NB4 (cell line): Measurements from ENCODE around the gene MYBL2.

Source experiments
- MYC ChIP-seq: IDR thresholded peaks from 2 replicates; pipeline ENCODE4 v1.6.1; 2011; ENCODE audit warnings: low read depth, low read length
- POLR2A ChIP-seq: IDR thresholded peaks from 2 replicates; pipeline ENCODE4 v1.6.1; 2011; ENCODE audit warnings: mild to moderate bottlenecking; ENCODE audit not compliant: insufficient read length; ENCODE audit errors: extremely low read depth
- TF ChIP-seq, protein P1 (sequence below): IDR thresholded peaks from one replicate; pipeline ENCODE4 v1.5.1; 2012; ENCODE audit warnings: low read depth, low read length
- TF ChIP-seq, protein P2 (sequence below): IDR thresholded peaks from 2 replicates; pipeline ENCODE4 v1.6.1; 2011; ENCODE audit warnings: low read depth, low read length

DNA sequence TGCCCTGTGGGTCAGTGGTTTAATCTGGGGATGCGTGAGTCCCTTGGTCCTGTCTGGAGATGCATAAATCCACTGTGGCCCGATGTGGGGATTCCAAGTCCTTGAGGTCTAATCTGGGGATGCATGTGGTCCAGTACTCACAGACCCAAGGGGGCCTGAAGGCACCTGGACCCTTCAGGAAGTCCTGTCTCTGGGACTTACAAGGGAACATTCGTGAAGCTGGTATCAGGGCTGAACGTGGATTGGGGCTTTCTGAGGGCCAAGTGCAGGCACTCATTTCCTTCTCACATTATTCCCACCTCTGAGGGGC lies 85.1 kb downstream of the MYBL2 start:
- TF ChIP-seq POLR2A (no peak), MYC (no peak)
- TF ChIP-seq, protein P1, sequence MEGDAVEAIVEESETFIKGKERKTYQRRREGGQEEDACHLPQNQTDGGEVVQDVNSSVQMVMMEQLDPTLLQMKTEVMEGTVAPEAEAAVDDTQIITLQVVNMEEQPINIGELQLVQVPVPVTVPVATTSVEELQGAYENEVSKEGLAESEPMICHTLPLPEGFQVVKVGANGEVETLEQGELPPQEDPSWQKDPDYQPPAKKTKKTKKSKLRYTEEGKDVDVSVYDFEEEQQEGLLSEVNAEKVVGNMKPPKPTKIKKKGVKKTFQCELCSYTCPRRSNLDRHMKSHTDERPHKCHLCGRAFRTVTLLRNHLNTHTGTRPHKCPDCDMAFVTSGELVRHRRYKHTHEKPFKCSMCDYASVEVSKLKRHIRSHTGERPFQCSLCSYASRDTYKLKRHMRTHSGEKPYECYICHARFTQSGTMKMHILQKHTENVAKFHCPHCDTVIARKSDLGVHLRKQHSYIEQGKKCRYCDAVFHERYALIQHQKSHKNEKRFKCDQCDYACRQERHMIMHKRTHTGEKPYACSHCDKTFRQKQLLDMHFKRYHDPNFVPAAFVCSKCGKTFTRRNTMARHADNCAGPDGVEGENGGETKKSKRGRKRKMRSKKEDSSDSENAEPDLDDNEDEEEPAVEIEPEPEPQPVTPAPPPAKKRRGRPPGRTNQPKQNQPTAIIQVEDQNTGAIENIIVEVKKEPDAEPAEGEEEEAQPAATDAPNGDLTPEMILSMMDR = no peak
- TF ChIP-seq, protein P2, sequence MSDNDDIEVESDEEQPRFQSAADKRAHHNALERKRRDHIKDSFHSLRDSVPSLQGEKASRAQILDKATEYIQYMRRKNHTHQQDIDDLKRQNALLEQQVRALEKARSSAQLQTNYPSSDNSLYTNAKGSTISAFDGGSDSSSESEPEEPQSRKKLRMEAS = no peak
